Measurements from ENCODE around the gene CLNK.

Gene CLNK, protein sequence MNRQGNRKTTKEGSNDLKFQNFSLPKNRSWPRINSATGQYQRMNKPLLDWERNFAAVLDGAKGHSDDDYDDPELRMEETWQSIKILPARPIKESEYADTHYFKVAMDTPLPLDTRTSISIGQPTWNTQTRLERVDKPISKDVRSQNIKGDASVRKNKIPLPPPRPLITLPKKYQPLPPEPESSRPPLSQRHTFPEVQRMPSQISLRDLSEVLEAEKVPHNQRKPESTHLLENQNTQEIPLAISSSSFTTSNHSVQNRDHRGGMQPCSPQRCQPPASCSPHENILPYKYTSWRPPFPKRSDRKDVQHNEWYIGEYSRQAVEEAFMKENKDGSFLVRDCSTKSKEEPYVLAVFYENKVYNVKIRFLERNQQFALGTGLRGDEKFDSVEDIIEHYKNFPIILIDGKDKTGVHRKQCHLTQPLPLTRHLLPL

DNA sequence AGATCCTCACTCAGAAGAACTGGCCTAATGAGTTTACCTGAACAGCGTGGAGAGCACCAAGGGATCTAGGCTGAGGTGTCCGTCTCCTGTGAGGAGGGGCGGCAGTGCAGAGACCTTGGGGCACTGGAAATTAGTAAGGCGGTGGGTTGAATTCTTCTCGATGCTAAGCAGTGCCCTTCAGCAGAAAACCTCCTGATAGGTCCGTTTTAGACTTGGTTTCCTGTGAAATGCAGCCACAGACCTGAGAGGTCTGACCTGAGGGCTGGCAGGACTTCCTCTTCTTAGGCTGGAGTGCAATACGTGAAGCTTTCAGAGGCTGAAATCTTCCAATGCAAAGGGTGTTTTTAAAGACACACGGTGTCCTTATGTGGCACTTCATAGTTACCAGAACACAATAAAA lies at the start of gene CLNK:
CLNK (minus strand) TSS at position 138 of the 400 bp plus-strand sequence. CDS start 16,899 bp downstream, outside the sequence.
- TF ChIP-seq, protein P1, sequence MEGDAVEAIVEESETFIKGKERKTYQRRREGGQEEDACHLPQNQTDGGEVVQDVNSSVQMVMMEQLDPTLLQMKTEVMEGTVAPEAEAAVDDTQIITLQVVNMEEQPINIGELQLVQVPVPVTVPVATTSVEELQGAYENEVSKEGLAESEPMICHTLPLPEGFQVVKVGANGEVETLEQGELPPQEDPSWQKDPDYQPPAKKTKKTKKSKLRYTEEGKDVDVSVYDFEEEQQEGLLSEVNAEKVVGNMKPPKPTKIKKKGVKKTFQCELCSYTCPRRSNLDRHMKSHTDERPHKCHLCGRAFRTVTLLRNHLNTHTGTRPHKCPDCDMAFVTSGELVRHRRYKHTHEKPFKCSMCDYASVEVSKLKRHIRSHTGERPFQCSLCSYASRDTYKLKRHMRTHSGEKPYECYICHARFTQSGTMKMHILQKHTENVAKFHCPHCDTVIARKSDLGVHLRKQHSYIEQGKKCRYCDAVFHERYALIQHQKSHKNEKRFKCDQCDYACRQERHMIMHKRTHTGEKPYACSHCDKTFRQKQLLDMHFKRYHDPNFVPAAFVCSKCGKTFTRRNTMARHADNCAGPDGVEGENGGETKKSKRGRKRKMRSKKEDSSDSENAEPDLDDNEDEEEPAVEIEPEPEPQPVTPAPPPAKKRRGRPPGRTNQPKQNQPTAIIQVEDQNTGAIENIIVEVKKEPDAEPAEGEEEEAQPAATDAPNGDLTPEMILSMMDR (IDR thresholded peaks at IDR 0.05; ENCODE audit: low read depth, low read length, poor library complexity, severe bottlenecking) = no peak

DNA sequence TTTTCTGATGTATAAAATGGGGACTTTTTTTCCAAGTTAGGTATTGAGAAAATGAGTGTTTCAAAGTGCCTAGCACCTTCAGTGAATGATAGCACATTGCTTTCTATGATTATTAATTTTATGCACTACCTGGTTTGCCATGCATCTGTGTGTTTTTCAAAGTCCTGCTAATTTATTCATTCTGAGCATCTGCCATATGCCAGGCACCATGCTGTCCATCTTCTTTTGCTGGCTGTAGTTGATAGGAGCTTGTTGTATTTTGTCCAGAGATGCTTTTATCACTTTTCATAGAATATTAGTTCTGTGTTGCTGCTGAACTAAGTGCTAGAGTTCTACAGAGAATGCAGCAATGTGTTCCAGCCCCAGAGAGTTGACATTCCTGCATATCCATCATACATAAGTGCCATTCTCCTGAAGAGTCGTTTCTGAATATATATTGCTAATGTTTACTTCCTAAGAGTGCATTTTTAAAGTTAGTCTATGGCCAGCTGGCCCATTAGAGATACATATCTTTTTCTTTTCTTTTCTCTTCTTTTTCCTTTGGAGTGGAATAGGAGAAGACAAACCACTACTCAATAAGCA lies 49.0 kb upstream of the CLNK start:
- Histone ChIP-seq H3K4me2 (ENCODE audit: low read length) (no peak overlapping the region), H3K27ac (ENCODE audit: low read depth, low read length) (no peak overlapping the region)
- TF ChIP-seq EZH2phosphoT487 (IDR thresholded peaks at IDR 0.05; ENCODE audit: borderline replicate concordance, low read length) = no peak
- TF ChIP-seq, protein P1 (IDR thresholded peaks at IDR 0.05; ENCODE audit: low read depth, low read length, poor library complexity, severe bottlenecking) = no peak

More for the DNA sequence above, at the start of gene CLNK:
- H4K20me1 ChIP-seq (ENCODE audit: control insufficient read depth, insufficient read depth, low read depth, low read length) = no peaks in the 10 kb centered on the region
- H3K79me2 ChIP-seq (ENCODE audit: control insufficient read depth, low read length) = no peaks in the 10 kb centered on the region
- H3F3A ChIP-seq (ENCODE audit: control insufficient read depth, insufficient read depth) = no peaks in the 10 kb centered on the region
- H3K27ac ChIP-seq (ENCODE audit: low read depth, low read length) = no peak within 1 kb of the TSS
- no peaks in the 10 kb centered on the region for H3K9me3 ChIP-seq (ENCODE audit: control insufficient read depth, insufficient read depth, low read length)
- H3K27me3 ChIP-seq (ENCODE audit: control insufficient read depth, low read length) = no peaks in the 10 kb centered on the region
- H3K4me1 ChIP-seq (ENCODE audit: control insufficient read depth, low read length) = peaks cover 16% of the 10 kb centered on the region
- H3K9me2 ChIP-seq (replicated peaks; ENCODE audit: control insufficient read depth, low read length) = no peaks in the 10 kb centered on the region
- 0 out of 2 replicates have a peak within 1 kb of the TSS, but pooled peaks have one; percentile 2 for H3K4me2 ChIP-seq (ENCODE audit: low read length)
- H3K4me3 ChIP-seq (ENCODE audit: low read length) = no peak within 1 kb of the TSS
- no peaks in the 10 kb centered on the region for H3K36me3 ChIP-seq (ENCODE audit: control insufficient read depth, low read length)

DNA sequence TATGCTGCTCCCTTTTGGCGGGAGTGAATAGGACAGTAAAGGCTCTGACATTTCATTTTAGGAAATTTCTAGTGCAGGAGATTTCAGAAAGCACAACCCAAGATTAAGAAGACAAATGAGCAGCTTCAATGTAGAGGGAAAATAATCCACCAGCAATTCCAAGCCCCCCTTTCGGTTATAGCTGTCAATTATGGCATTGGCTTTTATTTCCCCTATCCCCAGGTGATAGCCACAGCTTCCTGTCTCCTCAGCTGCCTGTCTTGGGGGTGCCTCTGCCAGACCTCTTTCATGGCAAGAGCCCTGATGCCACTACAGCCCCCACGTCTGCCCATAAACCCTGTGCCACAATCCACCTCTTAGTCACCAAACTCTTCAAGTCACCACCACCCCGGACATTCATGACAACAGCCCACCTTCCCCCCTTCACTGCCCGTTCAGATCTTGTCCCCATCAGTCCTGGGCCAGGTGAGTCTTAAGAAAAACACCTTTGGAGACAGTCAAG lies 48.4 kb upstream of the CLNK start:
- Histone ChIP-seq H3K4me1 (ENCODE audit: control insufficient read depth, low read length) (peaks cover 19% of the 10 kb centered on the region), H3K4me3 (ENCODE audit: low read length) (no peak overlapping the region), H3K9me2 (replicated peaks; ENCODE audit: control insufficient read depth, low read length) (no peaks in the 10 kb centered on the region), H3K27me3 (ENCODE audit: control insufficient read depth, low read length) (no peaks in the 10 kb centered on the region), H3K27ac (ENCODE audit: low read depth, low read length) (no peak overlapping the region), H3F3A (ENCODE audit: control insufficient read depth, insufficient read depth) (no peaks in the 10 kb centered on the region), H3K36me3 (ENCODE audit: control insufficient read depth, low read length) (no peaks in the 10 kb centered on the region), H3K79me2 (ENCODE audit: control insufficient read depth, low read length) (no peaks in the 10 kb centered on the region), H3K9me3 (ENCODE audit: control insufficient read depth, insufficient read depth, low read length) (no peaks in the 10 kb centered on the region), H3K4me2 (ENCODE audit: low read length) (peak overlapping the region; percentile 41), H4K20me1 (ENCODE audit: control insufficient read depth, insufficient read depth, low read depth, low read length) (no peaks in the 10 kb centered on the region)
- TF ChIP-seq EZH2phosphoT487 (IDR thresholded peaks at IDR 0.05; ENCODE audit: borderline replicate concordance, low read length) = no peak
- TF ChIP-seq, protein P1 (IDR thresholded peaks at IDR 0.05; ENCODE audit: low read depth, low read length, poor library complexity, severe bottlenecking) = no peak

More for the DNA sequence above, 49.0 kb upstream of the CLNK start:
- no peaks in the 10 kb centered on the region for H3K9me3 ChIP-seq (ENCODE audit: control insufficient read depth, insufficient read depth, low read length)
- peaks cover 19% of the 10 kb centered on the region for H3K4me1 ChIP-seq (ENCODE audit: control insufficient read depth, low read length)
- H3K4me3 ChIP-seq (ENCODE audit: low read length) = no peak overlapping the region
- H3F3A ChIP-seq (ENCODE audit: control insufficient read depth, insufficient read depth) = no peaks in the 10 kb centered on the region
- no peaks in the 10 kb centered on the region for H4K20me1 ChIP-seq (ENCODE audit: control insufficient read depth, insufficient read depth, low read depth, low read length)
- no peaks in the 10 kb centered on the region for H3K9me2 ChIP-seq (replicated peaks; ENCODE audit: control insufficient read depth, low read length)
- no peaks in the 10 kb centered on the region for H3K27me3 ChIP-seq (ENCODE audit: control insufficient read depth, low read length)
- no peaks in the 10 kb centered on the region for H3K36me3 ChIP-seq (ENCODE audit: control insufficient read depth, low read length)
- no peaks in the 10 kb centered on the region for H3K79me2 ChIP-seq (ENCODE audit: control insufficient read depth, low read length)

Data from DOHH2 (cell line).